ENCODE measurements around the gene ADAMTS16. TPM values are rescaled to one million over a fixed set of nuclear protein-coding genes. Genes with fewer than 3 reads are reported as not detected.

The ADAMTS16 gene
- total RNA-seq, 1 experiment from 2014 or later = 30.1 TPM

- Mint-ChIP-seq H3K36me3 (peaks cover 25% of the 10 kb centered on the region), H3K27me3 (ENCODE audit: low read depth) (no peaks in the 10 kb centered on the region), H3K9me3 (peaks cover 8% of the 10 kb centered on the region; the same call in 1 of the 2 replicates), H3K4me3 (no peak overlapping the region), H3K4me1 (no peaks in the 10 kb centered on the region), H3K27ac (peak overlapping the region; percentile 43; the same call in 1 of the 2 replicates)
- ChIA-PET POLR2A (no interaction called here), CTCF (no interaction called here)
- DNase-seq (ENCODE audit: low spot score) = no peak
- TF ChIP-seq, protein P1, sequence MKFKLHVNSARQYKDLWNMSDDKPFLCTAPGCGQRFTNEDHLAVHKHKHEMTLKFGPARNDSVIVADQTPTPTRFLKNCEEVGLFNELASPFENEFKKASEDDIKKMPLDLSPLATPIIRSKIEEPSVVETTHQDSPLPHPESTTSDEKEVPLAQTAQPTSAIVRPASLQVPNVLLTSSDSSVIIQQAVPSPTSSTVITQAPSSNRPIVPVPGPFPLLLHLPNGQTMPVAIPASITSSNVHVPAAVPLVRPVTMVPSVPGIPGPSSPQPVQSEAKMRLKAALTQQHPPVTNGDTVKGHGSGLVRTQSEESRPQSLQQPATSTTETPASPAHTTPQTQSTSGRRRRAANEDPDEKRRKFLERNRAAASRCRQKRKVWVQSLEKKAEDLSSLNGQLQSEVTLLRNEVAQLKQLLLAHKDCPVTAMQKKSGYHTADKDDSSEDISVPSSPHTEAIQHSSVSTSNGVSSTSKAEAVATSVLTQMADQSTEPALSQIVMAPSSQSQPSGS (CRISPR knock-in tag; IDR thresholded peaks at IDR 0.05; ENCODE audit: borderline replicate concordance, low read depth) = no peak
- TF ChIP-seq TP53 (CRISPR knock-in tag; IDR thresholded peaks at IDR 0.05) = no peak
- no peak for TF ChIP-seq SP1 (CRISPR knock-in tag; conservative IDR thresholded peaks at IDR 0.05)
- no peak for TF ChIP-seq ZNF138 (CRISPR knock-in tag; conservative IDR thresholded peaks at IDR 0.05)
- TF ChIP-seq ETV6 (CRISPR knock-in tag; IDR thresholded peaks at IDR 0.05) = no peak
- TF ChIP-seq MAX (CRISPR knock-in tag; IDR thresholded peaks at IDR 0.05) = no peak
- TF ChIP-seq GRHL2 (CRISPR knock-in tag; IDR thresholded peaks at IDR 0.05; ENCODE audit: insufficient replicate concordance, severe bottlenecking) = no peak
- no peak for TF ChIP-seq ESRRA (CRISPR knock-in tag; IDR thresholded peaks at IDR 0.05; ENCODE audit: borderline replicate concordance)
- no peak for TF ChIP-seq MXD4 (CRISPR knock-in tag; IDR thresholded peaks at IDR 0.05; ENCODE audit: borderline replicate concordance)
- no peak for TF ChIP-seq JUN (CRISPR knock-in tag; IDR thresholded peaks at IDR 0.05)
- no peak for TF ChIP-seq ELF4 (CRISPR knock-in tag; IDR thresholded peaks at IDR 0.05; ENCODE audit: low read depth)
- TF ChIP-seq, protein P2, sequence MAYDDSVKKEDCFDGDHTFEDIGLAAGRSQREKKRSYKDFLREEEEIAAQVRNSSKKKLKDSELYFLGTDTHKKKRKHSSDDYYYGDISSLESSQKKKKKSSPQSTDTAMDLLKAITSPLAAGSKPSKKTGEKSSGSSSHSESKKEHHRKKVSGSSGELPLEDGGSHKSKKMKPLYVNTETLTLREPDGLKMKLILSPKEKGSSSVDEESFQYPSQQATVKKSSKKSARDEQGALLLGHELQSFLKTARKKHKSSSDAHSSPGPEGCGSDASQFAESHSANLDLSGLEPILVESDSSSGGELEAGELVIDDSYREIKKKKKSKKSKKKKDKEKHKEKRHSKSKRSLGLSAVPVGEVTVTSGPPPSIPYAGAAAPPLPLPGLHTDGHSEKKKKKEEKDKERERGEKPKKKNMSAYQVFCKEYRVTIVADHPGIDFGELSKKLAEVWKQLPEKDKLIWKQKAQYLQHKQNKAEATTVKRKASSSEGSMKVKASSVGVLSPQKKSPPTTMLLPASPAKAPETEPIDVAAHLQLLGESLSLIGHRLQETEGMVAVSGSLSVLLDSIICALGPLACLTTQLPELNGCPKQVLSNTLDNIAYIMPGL (CRISPR knock-in tag; IDR thresholded peaks at IDR 0.05) = no peak
- TF ChIP-seq, protein P3, sequence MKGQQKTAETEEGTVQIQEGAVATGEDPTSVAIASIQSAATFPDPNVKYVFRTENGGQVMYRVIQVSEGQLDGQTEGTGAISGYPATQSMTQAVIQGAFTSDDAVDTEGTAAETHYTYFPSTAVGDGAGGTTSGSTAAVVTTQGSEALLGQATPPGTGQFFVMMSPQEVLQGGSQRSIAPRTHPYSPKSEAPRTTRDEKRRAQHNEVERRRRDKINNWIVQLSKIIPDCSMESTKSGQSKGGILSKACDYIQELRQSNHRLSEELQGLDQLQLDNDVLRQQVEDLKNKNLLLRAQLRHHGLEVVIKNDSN (CRISPR knock-in tag; IDR thresholded peaks at IDR 0.05) = no peak
- TF ChIP-seq E2F5 (CRISPR knock-in tag; IDR thresholded peaks at IDR 0.05) = no peak
- TF ChIP-seq FOXK1 (CRISPR knock-in tag; IDR thresholded peaks at IDR 0.05) = no peak
- no peak for TF ChIP-seq PREB (CRISPR knock-in tag; IDR thresholded peaks at IDR 0.05; ENCODE audit: borderline replicate concordance)
- TF ChIP-seq MYBL2 (CRISPR knock-in tag; IDR thresholded peaks at IDR 0.05) = no peak
- no peak for ATAC-seq
Measured at GRCh38 chr5:5207828-5208227, 67.7 kb downstream of the ADAMTS16 start.

GRCh38 chr5:5209089-5209488 is 69.0 kb downstream of the ADAMTS16 start:
- ChIA-PET CTCF (no interaction called here), POLR2A (no interaction called here)
- Mint-ChIP-seq H3K27ac (no peak overlapping the region), H3K4me1 (no peaks in the 10 kb centered on the region), H3K36me3 (peaks cover 19% of the 10 kb centered on the region), H3K27me3 (ENCODE audit: low read depth) (no peaks in the 10 kb centered on the region), H3K4me3 (no peak overlapping the region), H3K9me3 (peaks cover 8% of the 10 kb centered on the region; the same call in 1 of the 2 replicates)
- TF ChIP-seq NFYB (CRISPR knock-in tag; conservative IDR thresholded peaks at IDR 0.05; ENCODE audit: low read depth) = no peak
- ATAC-seq = no peak
- no peak for DNase-seq (ENCODE audit: low spot score)

Measured in WTC11 (cell line).